ENCODE results near the gene TFR2. TPM values are rescaled to one million over a fixed set of nuclear protein-coding genes. Genes with fewer than 3 reads are reported as not detected.

TFR2 gene
- total and polyA plus RNA-seq, 9 of the 15 experiments (the other 6 are each of a cell fraction or from before 2014, with no cell fraction given): 3.8 to 123 (median 51.1) TPM

GRCh38 chr7:100626530-100627237, 14.7 kb downstream of the TFR2 start (continued):
- no peak for TF ChIP-seq HIVEP1 (CRISPR knock-in tag; IDR thresholded peaks at IDR 0.05)
- TF ChIP-seq NFE2 (IDR thresholded peaks at IDR 0.05; ENCODE audit: low read depth): no peak
- TF ChIP-seq GABPB1 (CRISPR knock-in tag; IDR thresholded peaks at IDR 0.05): peak; percentile 52; the same call in 1 of the 2 replicates
- TF ChIP-seq HDAC6 (IDR thresholded peaks at IDR 0.05; ENCODE audit: low read depth, low read length): no peak
- TF ChIP-seq ARID4B (CRISPR knock-in tag; IDR thresholded peaks at IDR 0.05): 0 out of 2 replicates have a peak, but pooled peaks have one; percentile 20
- no peak for TF ChIP-seq SMARCC2 (IDR thresholded peaks at IDR 0.05; ENCODE audit: low read depth)
- no peak for TF ChIP-seq HMG20B (CRISPR knock-in tag; IDR thresholded peaks at IDR 0.05)
- no peak for TF ChIP-seq ZNF408 (CRISPR knock-in tag; IDR thresholded peaks at IDR 0.05; ENCODE audit: low read depth)
- no peak for TF ChIP-seq ZNF318 (IDR thresholded peaks at IDR 0.05; ENCODE audit: borderline replicate concordance in 1 of 2, low read depth in 1 of 2)
- no peak for TF ChIP-seq E2F4 (CRISPR knock-in tag; IDR thresholded peaks at IDR 0.05; ENCODE audit: low read depth)
- no peak for TF ChIP-seq TBL1XR1 (IDR thresholded peaks at IDR 0.05; ENCODE audit: low read length in 2 of 2)
- no peak for TF ChIP-seq ZNF174 (CRISPR knock-in tag; IDR thresholded peaks at IDR 0.05)

All from K562 (cell line).